DMS114 treated with DMSO at 0.1 percent for 48 hours (cell line): ENCODE data around the gene SMYD5.
"Not testable (repeated sequence)": the region's sequence is repeated elsewhere in the genome, so short reads cannot be mapped to it uniquely, and the experiment has no call there.

Experiments
- DNase-seq: peaks from one replicate; lab custom pipeline; 2025; ENCODE audit not compliant: unreplicated experiment; lab: John Stamatoyannopoulos, UW

SMYD5 gene

DNA sequence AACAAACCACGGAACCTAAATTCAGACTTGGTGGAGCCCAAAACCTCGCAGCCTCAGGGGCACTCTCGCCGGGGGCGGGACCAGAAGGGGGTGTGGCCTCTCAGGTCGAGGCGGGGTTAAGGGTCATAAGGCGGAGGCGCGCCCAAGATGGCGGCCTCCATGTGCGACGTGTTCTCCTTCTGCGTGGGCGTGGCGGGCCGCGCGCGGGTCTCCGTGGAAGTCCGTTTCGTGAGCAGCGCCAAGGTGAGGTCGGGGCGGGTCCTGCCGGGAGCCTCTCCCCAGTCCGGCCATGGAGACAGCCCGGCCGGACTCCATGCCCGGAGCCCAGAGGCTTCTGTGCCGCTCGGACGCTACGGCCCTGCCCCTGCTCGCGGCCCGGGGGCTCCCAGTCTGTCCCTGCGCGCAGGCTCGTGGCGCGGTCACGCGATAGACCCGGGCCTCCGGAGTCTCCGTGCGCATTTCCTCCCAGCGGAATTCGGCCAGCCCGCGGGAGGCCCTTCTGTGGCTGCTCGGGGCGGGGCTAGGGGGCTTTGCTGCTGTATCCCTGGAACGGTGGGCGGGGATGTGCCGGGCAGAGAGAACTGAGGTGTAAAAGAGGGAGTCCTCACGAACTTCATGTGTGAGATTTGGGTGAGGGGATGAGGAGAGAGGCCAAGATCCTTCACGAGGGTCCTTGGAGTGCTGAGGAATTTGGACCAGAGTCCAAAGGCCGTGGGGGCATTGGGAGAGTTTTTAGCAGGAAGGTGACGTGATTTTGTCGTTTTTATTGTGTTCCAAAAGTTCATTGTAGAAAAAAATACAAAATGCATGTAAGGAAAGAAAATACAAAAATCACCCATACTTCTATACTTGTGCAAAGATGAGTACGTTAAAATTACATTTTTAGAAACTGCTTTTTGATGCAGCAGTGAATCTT is at the start of gene SMYD5:
SMYD5 (plus strand) TSS at position 126 of the 916 bp plus-strand sequence; CDS start at position 148, 22 bp downstream.
- DNase-seq: peak; percentile 79

GRCh38 chr2:73165978-73166377 is 48.1 kb upstream of the SMYD5 start:
- not testable (repeated sequence) for DNase-seq

- DNase-seq: not testable (repeated sequence)
Observed at GRCh38 chr2:73166813-73167212, 47.2 kb upstream of the SMYD5 start.

GRCh38 chr2:73168348-73168747 is 45.7 kb upstream of the SMYD5 start:
- DNase-seq: not testable (repeated sequence)

DNA sequence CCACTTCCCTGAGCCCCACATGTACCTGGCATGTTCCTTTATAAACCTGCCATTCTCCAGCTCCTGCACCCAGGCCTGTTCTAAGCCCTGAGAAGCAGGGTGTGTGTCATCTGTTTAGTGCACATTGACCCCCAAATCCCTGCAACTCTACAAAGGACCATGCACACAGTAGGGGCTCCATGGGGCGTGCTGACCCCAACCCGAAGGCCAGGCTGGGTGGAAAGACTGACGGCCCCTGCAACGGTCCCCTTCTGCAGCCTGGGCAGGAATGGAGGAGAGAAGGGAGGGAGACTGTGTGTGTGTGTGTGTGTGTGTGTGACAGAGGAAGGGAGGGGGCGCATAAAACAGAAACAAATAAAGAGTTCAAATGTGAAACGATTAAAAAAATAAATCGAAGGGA is 43.7 kb upstream of the SMYD5 start:
- not testable (repeated sequence) for DNase-seq

DNA sequence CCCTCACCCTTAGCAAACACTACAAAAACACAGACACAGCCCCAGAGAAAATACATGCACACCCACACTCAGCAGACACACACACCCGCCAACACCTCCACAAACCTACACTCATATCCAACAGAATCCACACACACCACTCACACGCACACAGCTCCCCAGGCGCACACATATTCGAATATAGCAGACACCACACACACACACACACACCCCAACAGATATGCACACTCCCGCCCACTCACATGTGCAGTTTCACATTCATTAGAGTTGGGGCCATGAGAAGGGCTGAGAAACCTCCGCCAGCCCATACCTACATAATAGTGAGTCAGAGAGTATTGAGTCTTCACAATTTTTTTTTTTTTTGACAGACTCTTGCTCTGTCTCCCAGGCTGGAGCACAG is 41.1 kb upstream of the SMYD5 start:
- DNase-seq: no peak

DNA sequence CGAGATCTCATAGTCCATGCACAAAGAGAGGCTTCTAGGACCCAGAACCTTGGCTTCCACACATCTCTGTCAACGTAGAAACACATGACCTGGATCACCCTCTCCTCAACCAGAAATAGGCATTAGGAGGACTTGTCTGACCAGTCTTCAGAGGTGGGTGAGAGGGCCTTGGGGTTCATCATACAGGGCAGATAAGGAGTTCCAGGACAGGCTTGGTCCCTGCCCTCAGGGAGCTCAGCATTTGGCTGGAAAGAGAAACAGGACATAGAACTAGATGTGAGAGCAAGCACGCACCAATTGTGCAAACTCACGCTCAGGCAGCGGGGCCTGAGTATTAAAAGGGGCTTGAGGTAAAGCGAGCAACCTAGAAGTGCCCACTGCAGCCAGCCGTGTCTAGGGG is 40.3 kb upstream of the SMYD5 start:
- no peak for DNase-seq

DNA sequence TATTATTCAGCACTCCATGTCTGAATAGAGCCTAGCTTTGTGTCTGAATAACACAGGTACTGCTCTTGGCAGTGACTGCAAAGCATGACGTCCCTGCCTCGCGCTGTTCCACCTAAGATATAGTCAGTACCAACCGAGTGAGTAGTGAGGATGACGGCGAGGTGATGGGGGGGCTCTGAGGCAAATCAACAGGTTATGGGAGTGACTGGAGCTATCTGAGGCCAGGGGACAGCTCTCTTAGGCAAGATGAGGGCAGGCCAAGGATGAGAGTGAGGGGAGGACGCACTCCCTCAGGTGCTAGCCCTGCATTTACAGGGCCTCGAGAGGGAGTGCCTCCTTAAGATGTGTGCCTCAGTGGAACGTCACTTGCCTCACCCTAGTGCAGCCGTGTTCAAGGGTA is 39.8 kb upstream of the SMYD5 start:
- DNase-seq: no peak

DNA sequence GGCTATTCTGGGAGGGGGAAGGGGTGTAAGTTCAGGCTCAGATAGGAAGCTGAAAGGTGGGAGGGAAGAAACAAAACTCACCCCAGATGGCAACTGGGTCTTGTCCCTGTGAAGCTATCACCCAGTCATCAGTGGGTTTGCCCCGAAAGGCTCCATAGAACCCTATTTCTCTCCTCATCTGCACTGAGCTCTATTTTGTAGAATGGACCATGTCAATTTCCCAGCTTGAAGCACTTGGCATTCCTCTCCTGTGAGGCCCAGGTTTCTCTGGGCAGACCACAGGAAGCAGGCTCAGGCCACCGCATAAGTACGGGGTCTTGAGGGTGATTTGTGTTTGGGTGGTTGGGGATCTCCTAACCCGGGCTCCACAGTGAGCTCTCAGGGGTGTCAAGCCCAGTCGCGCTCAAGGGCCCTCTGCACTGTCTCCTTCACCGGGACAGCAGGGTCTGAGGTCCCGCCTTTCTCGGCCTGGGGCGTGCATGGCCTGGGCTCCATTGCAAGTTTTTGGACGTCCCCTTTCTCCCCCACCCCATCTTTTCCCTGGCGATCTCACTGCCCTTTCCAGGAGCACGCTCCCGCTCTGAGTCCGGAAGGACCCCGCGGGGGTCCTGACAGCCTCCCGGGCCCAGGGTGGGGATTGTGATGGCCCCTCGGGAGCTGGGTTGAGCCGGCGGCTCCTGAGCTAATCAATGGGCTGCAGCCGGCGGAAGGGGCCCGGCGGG is 38.9 kb upstream of the SMYD5 start:
- no peak for DNase-seq

DNA sequence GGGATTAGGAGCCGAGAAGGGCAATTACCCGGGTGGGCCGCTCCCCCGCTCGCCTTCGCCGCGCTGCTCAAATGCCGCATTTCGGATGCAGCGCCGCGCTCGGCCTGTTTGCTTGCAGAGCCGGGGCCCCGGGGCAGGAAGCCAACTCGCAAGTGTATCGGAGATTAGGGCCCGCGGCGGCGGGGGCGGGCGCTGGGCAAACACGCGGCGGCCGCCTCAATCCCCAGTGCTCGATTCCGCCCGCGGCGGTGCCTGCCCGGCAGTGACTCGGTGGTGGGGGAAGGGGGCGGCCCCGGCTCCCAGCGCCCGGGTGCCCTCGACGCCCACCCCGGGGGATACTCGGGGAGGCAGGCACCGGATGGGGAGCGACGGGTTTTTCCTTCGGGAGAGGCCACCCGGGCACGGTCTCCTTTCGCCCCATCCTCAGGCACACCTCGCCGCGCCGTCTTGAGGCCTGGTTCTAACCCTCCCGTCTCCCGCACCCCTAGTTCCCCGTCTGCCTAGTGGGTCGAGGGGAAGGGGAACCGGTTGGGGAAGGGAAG is 38.3 kb upstream of the SMYD5 start:
- no peak for DNase-seq

DNA sequence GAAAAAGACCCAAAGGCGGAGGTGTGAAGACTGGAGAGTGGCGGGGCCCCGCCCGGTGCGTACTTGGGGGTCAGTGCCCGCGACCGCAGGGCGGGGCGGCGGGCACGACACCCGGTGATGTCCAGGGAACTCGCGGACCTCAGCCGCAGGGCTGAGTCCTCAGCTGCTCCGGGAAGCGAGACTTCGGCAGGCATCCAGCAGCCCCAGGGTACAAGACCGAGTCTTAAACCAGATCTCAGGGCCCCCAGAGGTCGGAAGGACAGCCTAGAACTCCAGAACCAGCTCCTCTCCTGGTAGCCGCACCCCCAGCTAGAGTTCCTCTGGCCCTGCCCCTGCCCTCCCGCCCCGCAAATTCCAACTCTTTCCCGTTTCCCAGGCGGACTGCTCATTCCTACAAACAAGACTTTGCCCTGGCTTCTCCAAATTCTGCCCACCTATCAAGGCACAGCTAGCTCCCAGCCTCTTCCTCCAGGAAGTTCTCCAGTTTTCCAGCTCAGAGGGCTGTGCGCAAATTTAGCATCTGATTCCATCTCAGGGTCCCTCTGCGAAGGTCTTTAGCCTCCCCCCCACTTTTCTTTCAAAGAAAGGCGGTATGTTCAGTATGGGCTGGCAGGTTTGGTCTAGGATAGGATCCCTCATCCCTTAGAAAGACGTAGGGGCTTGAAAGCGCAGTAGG is 37.7 kb upstream of the SMYD5 start:
- DNase-seq: no peak

DNA sequence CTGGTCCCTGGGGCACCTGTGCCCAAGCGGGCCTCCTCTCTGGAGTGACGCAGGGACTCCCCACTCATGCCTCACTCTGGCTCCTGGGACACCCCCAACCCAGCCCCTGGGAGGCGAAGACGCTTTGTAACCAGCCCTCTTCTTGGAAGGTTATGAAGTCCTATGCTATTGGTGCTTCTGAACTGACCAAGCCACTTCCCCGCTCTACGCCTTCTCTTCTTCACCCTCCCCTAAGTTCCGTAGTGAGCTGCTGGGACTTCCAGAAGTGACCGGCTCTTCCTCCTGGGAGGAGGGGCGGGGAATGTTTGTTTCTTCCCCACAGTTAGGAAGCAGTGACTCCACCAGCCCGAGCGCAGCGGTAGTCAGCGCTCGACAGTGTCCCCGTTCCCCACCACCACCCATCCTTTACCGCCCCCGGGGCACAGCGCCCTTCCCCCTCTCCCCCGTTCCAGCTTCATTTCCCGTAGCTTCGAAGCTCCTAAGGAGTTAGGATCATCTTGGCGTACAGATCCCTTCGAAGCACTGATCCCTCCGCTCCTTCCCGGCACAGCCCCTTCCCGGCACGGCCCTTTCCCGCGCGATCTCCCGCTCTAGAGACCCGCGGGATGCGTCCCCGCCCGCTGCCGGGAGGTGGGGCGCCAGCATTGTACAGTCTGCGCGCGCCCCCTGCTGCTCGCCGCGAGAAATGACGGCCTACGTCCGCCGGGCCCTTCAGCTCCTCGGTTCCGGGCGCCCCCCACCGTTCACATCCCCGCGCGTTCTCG is 37.0 kb upstream of the SMYD5 start:
- peak; percentile 89 for DNase-seq

DNA sequence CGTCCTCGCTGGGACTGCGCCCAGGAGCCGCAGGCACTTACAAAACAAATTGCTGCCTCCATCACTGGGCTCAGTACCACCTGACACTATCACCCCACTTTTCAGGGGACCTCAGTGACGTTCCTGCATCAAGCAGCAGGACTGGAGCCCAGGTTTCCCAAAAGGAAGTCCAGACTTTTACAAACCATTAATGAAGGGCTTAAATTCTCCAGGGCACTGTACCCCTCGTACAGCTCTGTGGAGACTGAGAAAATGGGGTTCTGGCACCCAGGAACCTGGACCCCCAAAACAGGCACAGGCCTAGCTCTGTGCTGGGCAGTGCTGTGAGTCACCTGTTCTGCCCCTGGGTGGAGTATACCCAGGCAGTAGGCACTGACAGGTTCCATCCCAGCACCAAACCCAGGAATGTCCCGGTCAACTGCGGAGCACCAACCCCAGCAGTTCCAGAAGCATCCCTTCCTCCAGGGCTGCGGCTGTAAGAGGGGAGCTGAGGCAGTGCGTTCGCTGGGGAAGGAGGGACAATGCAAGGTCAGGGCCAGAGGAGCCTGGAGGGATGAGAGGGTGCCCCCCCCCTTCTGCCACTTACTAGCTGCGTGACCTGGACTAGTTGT is 36.3 kb upstream of the SMYD5 start:
- no peak for DNase-seq

- DNase-seq: no peak
Observed at GRCh38 chr2:73185965-73186364, 28.1 kb upstream of the SMYD5 start.

- DNase-seq: no peak
Observed at GRCh38 chr2:73187549-73187948, 26.5 kb upstream of the SMYD5 start.

DNA sequence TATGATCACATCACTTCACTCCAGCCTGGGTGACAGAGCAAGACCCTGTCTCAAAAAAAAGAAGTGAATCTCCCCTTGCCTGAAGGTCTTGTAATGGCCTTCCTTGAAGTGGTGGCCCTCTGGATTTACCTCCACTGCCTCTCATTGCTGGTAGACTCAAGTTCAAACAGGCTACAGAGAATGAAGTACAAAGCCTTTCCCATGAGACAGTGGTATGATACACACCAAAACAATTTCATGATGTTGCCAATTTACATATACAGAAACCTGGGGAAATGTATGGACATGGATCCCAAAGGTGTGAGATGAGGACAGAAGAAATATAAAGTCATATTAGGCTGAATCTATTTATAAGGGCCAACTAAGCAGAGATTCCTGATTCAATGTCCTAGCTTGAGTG is 16.5 kb upstream of the SMYD5 start:
- DNase-seq: no peak

DNA sequence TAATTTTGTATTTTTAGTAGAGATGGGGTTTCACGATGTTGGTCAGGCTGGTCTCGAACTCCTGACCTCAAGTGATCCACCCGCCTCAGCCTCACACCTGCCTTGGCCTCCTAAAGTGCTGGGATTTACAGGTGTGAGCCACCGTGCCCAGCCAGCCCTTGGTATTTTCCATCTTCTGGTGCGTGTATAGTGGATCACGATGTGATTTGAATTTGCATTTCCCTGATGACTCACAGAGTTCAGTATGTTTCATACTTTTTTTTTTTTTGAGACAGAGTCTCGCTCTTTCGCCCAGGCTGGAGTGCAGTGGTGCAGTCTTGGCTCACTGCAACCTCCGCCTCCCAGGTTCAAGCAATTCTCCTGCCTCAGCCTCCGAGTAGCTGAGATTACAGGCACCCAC is 13.8 kb upstream of the SMYD5 start:
- not testable (repeated sequence) for DNase-seq

DNA sequence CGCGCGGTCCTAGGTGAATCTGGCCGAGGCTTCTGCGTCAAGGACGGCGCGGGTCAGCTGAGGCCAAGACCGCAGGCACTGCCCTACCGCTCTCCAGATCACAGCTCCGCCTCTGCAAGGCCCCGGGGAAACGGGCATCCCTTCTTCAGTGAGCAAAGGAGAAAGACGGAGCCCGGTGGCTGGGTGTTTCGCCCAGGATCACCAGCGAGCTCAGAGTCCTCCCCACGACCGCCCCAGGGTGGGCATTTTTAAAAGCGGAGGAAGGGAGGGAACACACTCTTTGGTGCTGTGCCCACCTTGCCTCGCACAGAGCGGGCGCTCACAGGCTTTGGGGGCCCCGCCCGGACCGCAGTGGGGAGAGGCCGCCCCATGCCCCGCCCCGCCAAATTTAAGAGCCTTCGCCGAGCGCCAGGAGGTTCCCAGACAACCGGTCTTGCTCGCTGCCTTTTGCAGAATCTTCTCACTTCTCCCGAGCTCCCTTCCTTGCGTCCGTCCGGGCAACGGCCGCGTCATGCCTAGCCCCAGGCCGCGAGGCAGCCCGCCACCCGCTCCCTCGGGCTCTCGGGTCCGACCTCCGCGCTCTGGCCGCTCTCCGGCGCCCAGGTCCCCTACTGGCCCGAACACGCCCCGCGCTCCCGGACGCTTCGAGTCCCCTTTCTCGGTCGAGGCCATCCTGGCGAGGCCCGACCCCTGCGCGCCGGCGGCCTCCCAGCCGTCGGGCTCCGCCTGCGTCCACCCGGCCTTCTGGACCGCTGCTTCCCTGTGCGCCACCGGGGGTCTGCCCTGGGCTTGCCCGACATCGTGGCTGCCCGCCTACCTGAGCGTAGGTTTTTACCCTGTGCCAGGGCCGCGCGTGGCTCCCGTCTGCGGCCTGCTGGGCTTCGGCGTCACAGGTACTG is 11.6 kb upstream of the SMYD5 start, which contains the start of gene NOTO:
NOTO (plus strand) TSS at position 419 of the 899 bp plus-strand sequence; CDS start at position 512, 93 bp downstream.
- DNase-seq: no peak
